Cardiac muscle cell (in vitro differentiated cells and primary cell): ENCODE data around the gene ANKS1A. TPM values are rescaled to one million over a fixed set of nuclear protein-coding genes. Genes with fewer than 3 reads are reported as not detected.

Experiments used
- DNase-seq, 2 donors: peaks; one replicate each; pipeline versions ENCODE4 v3.0.0 to v3.0.0-alpha.2; 2010 to 2017; ENCODE audit warnings: low read depth in 1 of 2, low spot score in 1 of 2
- H3K27ac ChIP-seq: fragments of 200-600 bp; sonication (generic); 2 replicates; pipeline ENCODE4 v1.5.1; 2016
- H3K27me3 ChIP-seq: fragments of 200-600 bp; sonication (generic); 2 replicates; pipeline ENCODE4 v1.6.0; 2016; ENCODE audit warnings: control low read depth
- H3K36me3 ChIP-seq: fragments of 200-600 bp; sonication (generic); 2 replicates; pipeline ENCODE4 v1.5.1; 2016; ENCODE audit warnings: control low read depth
- H3K4me1 ChIP-seq: fragments of 200-600 bp; sonication (generic); 2 replicates; pipeline ENCODE4 v1.8.1; 2017; ENCODE audit warnings: low read depth, mild to moderate bottlenecking, mixed run types
- H3K4me3 ChIP-seq: fragments of 200-600 bp; sonication (generic); 2 replicates; pipeline ENCODE4 v1.5.1; 2016; ENCODE audit warnings: mild to moderate bottlenecking
- H3K9me3 ChIP-seq: fragments of 200-600 bp; sonication (generic); 2 replicates; pipeline ENCODE4 v1.5.1; 2017; ENCODE audit warnings: low read depth, mild to moderate bottlenecking, control low read depth
- CTCF ChIP-seq: IDR thresholded peaks from 2 replicates; pipeline ENCODE4 v1.5.1; 2012; ENCODE audit warnings: low read depth, mild to moderate bottlenecking, low read length
- polyA plus RNA-seq: library from polyadenylated mRNA; unstranded; fragments of >200 nt; fragmentation: Nextera tagmentation; extraction: Ambion mirVana; gene quantifications from 2 replicates; pipeline ENCODE4 v1.2.1, GENCODE V29; 2016
- total RNA-seq: library from RNA; depleted of rRNA; stranded (reverse); fragments of >200 nt; gene quantifications from 2 replicates; pipeline ENCODE4 v1.2.3, GENCODE V29; 2016

The ANKS1A gene
- total and polyA plus RNA-seq, 2 experiments from 2014 or later, result 11.3 to 27.2 TPM

- no peaks in the 10 kb centered on the region for H3K36me3 ChIP-seq
- peak; percentile 76 to 96 for DNase-seq
- no peak for TF ChIP-seq CTCF
- peak overlapping the region; percentile 28 for H3K27ac ChIP-seq
- H3K9me3 ChIP-seq, result no peaks in the 10 kb centered on the region
- H3K4me1 ChIP-seq, result peaks cover 11% of the 10 kb centered on the region
- H3K27me3 ChIP-seq, result no peaks in the 10 kb centered on the region
- no peak overlapping the region for H3K4me3 ChIP-seq
Observed at GRCh38 chr6:34934516-34934915, 45.5 kb downstream of the ANKS1A start.

GRCh38 chr6:34938268-34938667 lies 49.2 kb downstream of the ANKS1A start:
- Histone ChIP-seq H3K9me3 (no peaks in the 10 kb centered on the region), H3K27ac (peak overlapping the region; percentile 2), H3K4me3 (no peak overlapping the region), H3K4me1 (peaks cover 21% of the 10 kb centered on the region), H3K27me3 (no peaks in the 10 kb centered on the region), H3K36me3 (no peaks in the 10 kb centered on the region)
- DNase-seq, result no peak
- TF ChIP-seq CTCF, result no peak

GRCh38 chr6:34940030-34940434 lies 51.0 kb downstream of the ANKS1A start:
- DNase-seq, result peak in 1 of 2 donors; percentile 13
- no peak for TF ChIP-seq CTCF
- H3K27ac ChIP-seq, result peak overlapping the region; percentile 89
- peaks cover 17% of the 10 kb centered on the region for H3K4me1 ChIP-seq
- no peaks in the 10 kb centered on the region for H3K9me3 ChIP-seq
- no peaks in the 10 kb centered on the region for H3K27me3 ChIP-seq
- no peaks in the 10 kb centered on the region for H3K36me3 ChIP-seq
- no peak overlapping the region for H3K4me3 ChIP-seq

GRCh38 chr6:34941421-34941820 lies 52.4 kb downstream of the ANKS1A start:
- Histone ChIP-seq H3K4me1 (peaks cover 16% of the 10 kb centered on the region), H3K27me3 (no peaks in the 10 kb centered on the region), H3K4me3 (no peak overlapping the region), H3K9me3 (no peaks in the 10 kb centered on the region), H3K27ac (no peak overlapping the region), H3K36me3 (no peaks in the 10 kb centered on the region)
- no peak for DNase-seq
- TF ChIP-seq CTCF, result no peak

- no peaks in the 10 kb centered on the region for H3K36me3 ChIP-seq
- DNase-seq, result no peak
- no peak overlapping the region for H3K27ac ChIP-seq
- peaks cover 9% of the 10 kb centered on the region for H3K4me1 ChIP-seq
- H3K27me3 ChIP-seq, result no peaks in the 10 kb centered on the region
- no peaks in the 10 kb centered on the region for H3K9me3 ChIP-seq
- H3K4me3 ChIP-seq, result no peak overlapping the region
- TF ChIP-seq CTCF, result no peak
Observed at GRCh38 chr6:34945317-34945716, 56.3 kb downstream of the ANKS1A start.

GRCh38 chr6:34947561-34947960 lies 58.5 kb downstream of the ANKS1A start:
- Histone ChIP-seq H3K27me3 (no peaks in the 10 kb centered on the region), H3K27ac (no peak overlapping the region), H3K4me3 (no peak overlapping the region), H3K9me3 (no peaks in the 10 kb centered on the region), H3K4me1 (peaks cover 6% of the 10 kb centered on the region), H3K36me3 (no peaks in the 10 kb centered on the region)
- TF ChIP-seq CTCF, result no peak
- no peak for DNase-seq
